Neural cell (in vitro differentiated cells): ENCODE measurements around the gene ATP5F1C. TPM values are rescaled to one million over a fixed set of nuclear protein-coding genes. Genes with fewer than 3 reads are reported as not detected.

Source experiments
- H2AFZ ChIP-seq: fragments of 200-600, 300-800 bp; sonication (generic), shearing (Covaris generic); 2 replicates; pipeline ENCODE4 v1.6.0; 2014; ENCODE audit warnings: low read depth, mild to moderate bottlenecking, antibody characterized with exemption, low read length, moderate library complexity
- H3F3A ChIP-seq: fragments of 200-600 bp; shearing (Covaris generic); 2 replicates; pipeline ENCODE4 v1.6.1; 2016; ENCODE audit warnings: mild to moderate bottlenecking, moderate library complexity, mixed read lengths, antibody characterized with exemption, low read length; ENCODE audit not compliant: insufficient read depth, poor library complexity, severe bottlenecking
- H3K27ac ChIP-seq: fragments of 200-600, 300-800 bp; sonication (generic), shearing (Covaris generic); 2 replicates; pipeline ENCODE4 v1.5.1; 2014; ENCODE audit warnings: mild to moderate bottlenecking, low read length, moderate library complexity
- H3K27me3 ChIP-seq: fragments of 300-800, 200-600 bp; sonication (generic), shearing (Covaris generic); 2 replicates; pipeline ENCODE4 v1.6.0; 2014; ENCODE audit warnings: mild to moderate bottlenecking, low read depth, low read length, moderate library complexity; ENCODE audit not compliant: insufficient read depth
- H3K36me3 ChIP-seq: fragments of 300-800, 200-600 bp; sonication (generic), shearing (Covaris generic); 2 replicates; pipeline ENCODE4 v1.5.1; 2014; ENCODE audit warnings: mild to moderate bottlenecking, antibody characterized with exemption, low read length, moderate library complexity; ENCODE audit not compliant: insufficient read depth
- H3K4me2 ChIP-seq: fragments of 300-800, 200-600 bp; sonication (generic), shearing (Covaris generic); 2 replicates; pipeline ENCODE4 v1.6.0; 2014; ENCODE audit warnings: mild to moderate bottlenecking, low read length
- H3K4me3 ChIP-seq: fragments of 300-800, 200-600 bp; sonication (generic), shearing (Covaris generic); 2 replicates; pipeline ENCODE4 v1.5.1; 2014; ENCODE audit warnings: mild to moderate bottlenecking, low read length, moderate library complexity
- H3K79me2 ChIP-seq: fragments of 200-600 bp; shearing (Covaris generic); replicated peaks from 2 replicates; pipeline ENCODE4 v1.6.0; 2014; ENCODE audit warnings: mild to moderate bottlenecking, low read length, moderate library complexity; ENCODE audit not compliant: insufficient read depth
- H3K9ac ChIP-seq: fragments of 300-800, 200-600 bp; sonication (generic), shearing (Covaris generic); 2 replicates; pipeline ENCODE4 v1.6.1; 2016; ENCODE audit warnings: mild to moderate bottlenecking, low read length, mixed read lengths
- H3K9me2 ChIP-seq: fragments of 200-600 bp; shearing (Covaris generic); 2 replicates; pipeline ENCODE4 v1.6.1; 2016; ENCODE audit warnings: mild to moderate bottlenecking, low read length, mixed read lengths; ENCODE audit not compliant: insufficient read depth
- H3K9me3 ChIP-seq: fragments of 200-600, 300-800 bp; sonication (generic), shearing (Covaris generic); 2 replicates; pipeline ENCODE4 v1.6.1; 2016; ENCODE audit warnings: mild to moderate bottlenecking, mixed run types, low read length, moderate library complexity, mixed read lengths
- H4K20me1 ChIP-seq: fragments of 200-600 bp; shearing (Covaris generic); 2 replicates; pipeline ENCODE4 v1.6.1; 2016; ENCODE audit warnings: mild to moderate bottlenecking, mixed run types; ENCODE audit not compliant: insufficient read depth
- CTCF ChIP-seq: fragments of 450-650 bp; IDR thresholded peaks from 2 replicates; pipeline ENCODE4 v1.5.1; 2014; ENCODE audit warnings: antibody characterized with exemption, mild to moderate bottlenecking, moderate library complexity; ENCODE audit not compliant: poor library complexity, severe bottlenecking
- EP300 ChIP-seq: fragments of 450-650 bp; conservative IDR thresholded peaks from 2 replicates; pipeline ENCODE4 v1.6.1; 2014; ENCODE audit warnings: antibody characterized with exemption, mild to moderate bottlenecking, moderate library complexity; ENCODE audit not compliant: poor library complexity, severe bottlenecking
- EZH2 ChIP-seq: fragments of 200-600, 300-800 bp; shearing (Covaris generic), sonication (generic); IDR thresholded peaks from 2 replicates; pipeline ENCODE4 v1.6.1; 2014; ENCODE audit warnings: antibody characterized with exemption, low read length, borderline replicate concordance, mild to moderate bottlenecking; ENCODE audit not compliant: insufficient read depth, poor library complexity, severe bottlenecking
- MXI1 ChIP-seq: fragments of 450-650 bp; conservative IDR thresholded peaks from 2 replicates; pipeline ENCODE4 v1.6.1; 2014; ENCODE audit warnings: antibody characterized with exemption, mild to moderate bottlenecking; ENCODE audit not compliant: poor library complexity, severe bottlenecking
- POLR2AphosphoS5 ChIP-seq: IDR thresholded peaks from 2 replicates; pipeline ENCODE4 v1.6.1; 2012
- RAD21 ChIP-seq: fragments of 450-650 bp; conservative IDR thresholded peaks from 2 replicates; pipeline ENCODE4 v1.6.1; 2014; ENCODE audit warnings: antibody characterized with exemption, mild to moderate bottlenecking, moderate library complexity
- REST ChIP-seq: IDR thresholded peaks from 2 replicates; pipeline ENCODE4 v1.6.1; 2012; ENCODE audit warnings: borderline replicate concordance
- SMC3 ChIP-seq: fragments of 450-650 bp; conservative IDR thresholded peaks from 2 replicates; pipeline ENCODE4 v1.6.1; 2014; ENCODE audit warnings: antibody characterized with exemption, mild to moderate bottlenecking, moderate library complexity; ENCODE audit not compliant: poor library complexity
- TAF1 ChIP-seq: IDR thresholded peaks from 2 replicates; pipeline ENCODE4 v1.6.1; 2012; ENCODE audit warnings: low read depth
- polyA plus RNA-seq: library from polyadenylated mRNA; depleted of rRNA; stranded (reverse); fragments of >200 nt; gene quantifications from 2 replicates; pipeline ENCODE4 v1.2.3, GENCODE V29; 2014

ATP5F1C gene
- polyA plus RNA-seq, 1 donor from 2014 or later: 497 TPM

- H3K27me3 ChIP-seq: no peaks in the 10 kb centered on the region
- H3K4me3 ChIP-seq: no peak overlapping the region
- H3K9me3 ChIP-seq: no peaks in the 10 kb centered on the region
- H3K9ac ChIP-seq: no peak overlapping the region
- no peaks in the 10 kb centered on the region for H3K79me2 ChIP-seq
- H2AFZ ChIP-seq: no peak overlapping the region
- no peak for TF ChIP-seq SMC3
- TF ChIP-seq EP300: no peak
- no peak for TF ChIP-seq POLR2AphosphoS5
- TF ChIP-seq REST: no peak
- no peak for TF ChIP-seq MXI1
- no peak for TF ChIP-seq CTCF
- TF ChIP-seq TAF1: no peak
- TF ChIP-seq RAD21: no peak
- no peak for TF ChIP-seq EZH2
- H3K9me2 ChIP-seq: no peaks in the 10 kb centered on the region
- no peaks in the 10 kb centered on the region for H4K20me1 ChIP-seq
- H3F3A ChIP-seq: no peaks in the 10 kb centered on the region
- no peak overlapping the region for H3K4me2 ChIP-seq
- H3K27ac ChIP-seq: no peak overlapping the region
- peaks cover 11% of the 10 kb centered on the region for H3K36me3 ChIP-seq
Measured at GRCh38 chr10:7766241-7766640, 21.7 kb upstream of the ATP5F1C start.

GRCh38 chr10:7767209-7767608 lies 20.8 kb upstream of the ATP5F1C start:
- no peaks in the 10 kb centered on the region for H3K27me3 ChIP-seq

More at GRCh38 chr10:7767209-7767608, 20.8 kb upstream of the ATP5F1C start:
- Histone ChIP-seq H3F3A (no peaks in the 10 kb centered on the region), H3K27ac (no peak overlapping the region), H3K36me3 (peaks cover 9% of the 10 kb centered on the region), H3K79me2 (no peaks in the 10 kb centered on the region), H3K9me3 (no peaks in the 10 kb centered on the region), H3K4me2 (no peak overlapping the region), H4K20me1 (no peaks in the 10 kb centered on the region), H2AFZ (no peak overlapping the region), H3K4me3 (no peak overlapping the region), H3K9ac (no peak overlapping the region), H3K9me2 (no peaks in the 10 kb centered on the region)
- TF ChIP-seq REST: no peak
- no peak for TF ChIP-seq POLR2AphosphoS5
- TF ChIP-seq MXI1: no peak
- TF ChIP-seq EP300: no peak
- no peak for TF ChIP-seq CTCF
- no peak for TF ChIP-seq SMC3
- no peak for TF ChIP-seq RAD21
- TF ChIP-seq TAF1: no peak
- no peak for TF ChIP-seq EZH2
